Bronchial epithelial cell (primary cell): Measurements from ENCODE around the gene NELL1. TPM values are rescaled to one million over a fixed set of nuclear protein-coding genes. Genes with fewer than 3 reads are reported as not detected.

ENCODE experiments used
- DNase-seq: peaks from one replicate; pipeline ENCODE4 v3.0.0-alpha.2; 2010; ENCODE audit warnings: low read depth
- FAIRE-seq: peaks from 2 replicates; lab custom pipeline; 2011; peaks lifted over from hg19 to GRCh38; lab: Jason Lieb, UNC
- H3K27me3 ChIP-seq: 2 replicates; pipeline ENCODE4 v1.5.1; 2011; ENCODE audit warnings: low read length; ENCODE audit not compliant: control insufficient read depth, insufficient read depth
- H3K36me3 ChIP-seq: 2 replicates; pipeline ENCODE4 v1.5.1; 2011; ENCODE audit warnings: low read length; ENCODE audit not compliant: control insufficient read depth, insufficient read depth
- H3K4me3 ChIP-seq: 2 replicates; pipeline ENCODE4 v1.5.1; 2011; ENCODE audit warnings: mild to moderate bottlenecking, low read depth, low read length, control low read depth
- CTCF ChIP-seq: IDR thresholded peaks from 2 replicates; pipeline ENCODE4 v1.5.1; 2011; ENCODE audit warnings: mild to moderate bottlenecking, moderate library complexity, low read length, control low read depth, inconsistent platforms; ENCODE audit not compliant: insufficient read depth, severe bottlenecking
- total RNA-seq: library from RNA; depleted of rRNA; stranded (reverse); fragments of >200 nt; gene quantifications from 2 replicates; pipeline ENCODE4 v1.2.1, GENCODE V29; 2014

The NELL1 gene
- total RNA-seq, 1 donor from 2014 or later: not detected

DNA sequence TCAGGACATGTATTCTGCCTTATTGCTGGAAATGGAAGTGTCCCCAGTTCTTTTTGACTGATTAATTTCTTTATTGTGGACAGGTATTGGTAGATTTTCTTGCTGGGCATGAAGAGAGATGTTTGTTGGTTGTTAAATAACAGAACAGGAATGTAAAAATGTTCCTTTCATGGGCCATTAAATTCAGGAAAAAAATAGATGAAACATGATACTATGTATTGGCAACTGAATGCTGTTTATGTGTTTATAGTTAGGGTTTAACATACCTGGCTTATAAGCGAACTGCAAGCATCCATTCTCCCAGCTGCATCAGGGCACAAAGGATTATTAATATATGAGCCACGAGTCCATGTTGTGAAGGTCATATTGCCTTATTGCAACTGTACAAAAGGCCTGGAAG, 368.5 kb downstream of the NELL1 start:
- FAIRE-seq (no peak), DNase-seq (no peak)
- Histone ChIP-seq H3K27me3 (no peaks in the 10 kb centered on the region), H3K4me3 (no peak overlapping the region), H3K36me3 (no peaks in the 10 kb centered on the region)
- no peak for TF ChIP-seq CTCF

GRCh38 chr11:21038801-21039200, 369.4 kb downstream of the NELL1 start:
- no peaks in the 10 kb centered on the region for H3K27me3 ChIP-seq

GRCh38 chr11:21040630-21041029, 371.2 kb downstream of the NELL1 start:
- DNase-seq (no peak), FAIRE-seq (no peak)
- TF ChIP-seq CTCF: no peak
- no peaks in the 10 kb centered on the region for H3K27me3 ChIP-seq
- H3K36me3 ChIP-seq: no peaks in the 10 kb centered on the region
- H3K4me3 ChIP-seq: no peak overlapping the region

More at GRCh38 chr11:21038801-21039200, 369.4 kb downstream of the NELL1 start:
- TF ChIP-seq CTCF: no peak
- DNase-seq (no peak), FAIRE-seq (no peak)
- Histone ChIP-seq H3K36me3 (no peaks in the 10 kb centered on the region), H3K4me3 (no peak overlapping the region)

DNA sequence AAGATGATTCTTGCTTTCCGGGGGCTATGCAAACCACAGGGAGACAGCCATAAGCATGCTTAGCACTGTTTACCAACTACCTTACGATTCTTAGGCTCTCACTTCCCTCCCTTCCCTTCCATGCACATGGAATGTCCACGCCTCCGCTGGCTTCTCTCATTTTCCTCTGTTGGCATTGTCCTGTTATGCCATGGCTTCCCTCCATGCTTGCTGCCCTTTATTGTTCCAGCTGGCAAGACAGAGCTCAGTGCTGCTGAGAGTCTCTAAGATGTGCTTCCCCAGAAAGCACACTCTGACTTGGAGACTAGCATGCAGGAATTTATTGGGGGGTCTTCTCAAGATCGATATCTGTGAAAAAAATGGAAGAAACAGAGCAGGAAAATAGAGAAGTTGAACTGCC, 379.2 kb downstream of the NELL1 start:
- Histone ChIP-seq H3K27me3 (no peaks in the 10 kb centered on the region), H3K36me3 (no peaks in the 10 kb centered on the region), H3K4me3 (no peak overlapping the region)
- no peak for TF ChIP-seq CTCF
- DNase-seq (no peak), FAIRE-seq (no peak)

- DNase-seq (no peak), FAIRE-seq (no peak)
- no peak for TF ChIP-seq CTCF
- Histone ChIP-seq H3K4me3 (no peak overlapping the region), H3K36me3 (no peaks in the 10 kb centered on the region), H3K27me3 (no peaks in the 10 kb centered on the region)
Observed at GRCh38 chr11:21053466-21053865, 384.1 kb downstream of the NELL1 start.

- no peak for TF ChIP-seq CTCF
- DNase-seq (no peak), FAIRE-seq (no peak)
- Histone ChIP-seq H3K27me3 (no peaks in the 10 kb centered on the region), H3K4me3 (no peak overlapping the region), H3K36me3 (no peaks in the 10 kb centered on the region)
Observed at GRCh38 chr11:21056644-21057043, 387.3 kb downstream of the NELL1 start.
